COLO829 (cell line): ENCODE data around the gene PLA2G2A.
"Not testable (repeated sequence)": the region's sequence is repeated elsewhere in the genome, so short reads cannot be mapped to it uniquely, and the experiment has no call there.

Source experiments
- DNase-seq: peaks from one replicate; pipeline ENCODE4 v3.0.0; 2012; ENCODE audit warnings: low spot score

The PLA2G2A gene

GRCh38 chr1:19973616-19974015 is 5.8 kb downstream of the PLA2G2A start:
- DNase-seq: no peak

- DNase-seq: no peak
Measured at GRCh38 chr1:19971664-19972063, 7.8 kb downstream of the PLA2G2A start.

GRCh38 chr1:19969898-19970660 is 9.3 kb downstream of the PLA2G2A start:
- no peak for DNase-seq

- DNase-seq: no peak
Measured at GRCh38 chr1:19967808-19968207, 11.6 kb downstream of the PLA2G2A start.

- DNase-seq: no peak
Measured at GRCh38 chr1:19964542-19964941, 14.9 kb downstream of the PLA2G2A start.

- DNase-seq: no peak
Measured at GRCh38 chr1:19963636-19964035, 15.8 kb downstream of the PLA2G2A start.

- no peak for DNase-seq
Measured at GRCh38 chr1:19960591-19960990, 18.8 kb downstream of the PLA2G2A start.

GRCh38 chr1:19957779-19958178 is 21.6 kb downstream of the PLA2G2A start:
- no peak for DNase-seq

GRCh38 chr1:19955534-19956170 is 23.8 kb downstream of the PLA2G2A start:
- DNase-seq: no peak

GRCh38 chr1:19954059-19954458 is 25.4 kb downstream of the PLA2G2A start:
- DNase-seq: no peak

GRCh38 chr1:19949016-19949415 is 30.4 kb downstream of the PLA2G2A start:
- DNase-seq: peak; percentile 59

- DNase-seq: no peak
Measured at GRCh38 chr1:19946971-19947370, 32.4 kb downstream of the PLA2G2A start.

GRCh38 chr1:19946331-19946751 is 33.1 kb downstream of the PLA2G2A start:
- DNase-seq: no peak

- DNase-seq: no peak
Measured at GRCh38 chr1:19945914-19946313, 33.5 kb downstream of the PLA2G2A start.

GRCh38 chr1:19942657-19943056 is 36.8 kb downstream of the PLA2G2A start:
- no peak for DNase-seq

GRCh38 chr1:19942088-19942487 is 37.3 kb downstream of the PLA2G2A start:
- no peak for DNase-seq

- DNase-seq: no peak
Measured at GRCh38 chr1:19941206-19941568, 38.2 kb downstream of the PLA2G2A start.

- no peak for DNase-seq
Measured at GRCh38 chr1:19940486-19941205, 38.8 kb downstream of the PLA2G2A start.

GRCh38 chr1:19938472-19938871 is 40.9 kb downstream of the PLA2G2A start:
- no peak for DNase-seq

GRCh38 chr1:19936061-19936750 is 43.2 kb downstream of the PLA2G2A start:
- DNase-seq: no peak

- DNase-seq: no peak
Measured at GRCh38 chr1:19934336-19934735, 45.1 kb downstream of the PLA2G2A start.

- no peak for DNase-seq
Measured at GRCh38 chr1:19932866-19933265, 46.6 kb downstream of the PLA2G2A start.

- DNase-seq: not testable (repeated sequence)
Measured at GRCh38 chr1:19927130-19927421, 52.3 kb downstream of the PLA2G2A start.
